NCI-H1930 (cell line): ENCODE measurements around the gene INPP5J.
"Not testable (repeated sequence)": the region's sequence is repeated elsewhere in the genome, so short reads cannot be mapped to it uniquely, and the experiment has no call there.

Experiments used
- DNase-seq, 2 experiments: peaks; one replicate each; lab custom pipeline; 2025; lab: John Stamatoyannopoulos, UW

Gene INPP5J

GRCh38 chr22:31151872-31152271 is 29.1 kb downstream of the INPP5J start:
- no peak for DNase-seq

GRCh38 chr22:31153357-31153756 is 30.6 kb downstream of the INPP5J start:
- DNase-seq = no peak

- DNase-seq = no peak
These were observed 32.2 kb downstream of the INPP5J start for GRCh38 chr22:31154975-31155374.

- no peak for DNase-seq
These were observed 32.7 kb downstream of the INPP5J start for GRCh38 chr22:31155422-31155821.

GRCh38 chr22:31160328-31160978 is 37.7 kb downstream of the INPP5J start:
- DNase-seq = no peak

GRCh38 chr22:31161386-31161785 is 38.6 kb downstream of the INPP5J start:
- DNase-seq = no peak

- DNase-seq = no peak
These were observed 39.4 kb downstream of the INPP5J start for GRCh38 chr22:31162015-31162765.

GRCh38 chr22:31170971-31171370 is 48.2 kb downstream of the INPP5J start:
- no peak for DNase-seq

GRCh38 chr22:31171734-31172133 is 49.0 kb downstream of the INPP5J start:
- DNase-seq = not testable (repeated sequence)

GRCh38 chr22:31173386-31174145 is 50.8 kb downstream of the INPP5J start:
- no peak for DNase-seq

GRCh38 chr22:31176923-31177322 is 54.2 kb downstream of the INPP5J start:
- DNase-seq = no peak

- no peak for DNase-seq
These were observed 54.8 kb downstream of the INPP5J start for GRCh38 chr22:31177420-31178162.

- DNase-seq = no peak
These were observed 56.1 kb downstream of the INPP5J start for GRCh38 chr22:31178859-31179258.

- no peak for DNase-seq
These were observed 56.6 kb downstream of the INPP5J start for GRCh38 chr22:31179345-31179744.

- DNase-seq = no peak
These were observed 61.2 kb downstream of the INPP5J start for GRCh38 chr22:31184015-31184414.
